Mesendoderm (in vitro differentiated cells): ENCODE results near the gene AGBL1.
A peak's percentile ranks its signal among the peaks of the same experiment; 100 is the strongest.

Experiments
- DNase-seq: peaks from one replicate; pipeline ENCODE4 v3.0.0; 2013
- H2AK5ac ChIP-seq: 2 replicates; pipeline ENCODE4 v1.6.1; 2013; ENCODE audit warnings: low read length, inconsistent platforms
- H2BK120ac ChIP-seq: 2 replicates; pipeline ENCODE4 v1.6.1; 2013; ENCODE audit warnings: low read depth, mild to moderate bottlenecking, low read length, moderate library complexity, mixed read lengths
- H2BK15ac ChIP-seq: replicated peaks from 2 replicates; pipeline ENCODE4 v1.6.1; 2013; ENCODE audit warnings: low read depth, mild to moderate bottlenecking, moderate library complexity
- H2BK5ac ChIP-seq: 2 replicates; pipeline ENCODE4 v1.6.1; 2013; ENCODE audit warnings: low read length, inconsistent platforms
- H3K18ac ChIP-seq: 2 replicates; pipeline ENCODE4 v1.6.1; 2013; ENCODE audit warnings: mild to moderate bottlenecking, low read length, mixed read lengths
- H3K23ac ChIP-seq: one replicate; pipeline ENCODE4 v1.6.1; 2013; ENCODE audit warnings: low read length
- H3K27ac ChIP-seq: 2 replicates; pipeline ENCODE4 v1.5.1; 2013; ENCODE audit warnings: low read depth, mild to moderate bottlenecking, inconsistent platforms, low read length, moderate library complexity
- H3K27me3 ChIP-seq: 2 replicates; pipeline ENCODE4 v1.6.1; 2013; ENCODE audit warnings: low read length, control low read depth, mild to moderate bottlenecking, inconsistent platforms; ENCODE audit not compliant: insufficient read depth, poor library complexity
- H3K36me3 ChIP-seq: 2 replicates; pipeline ENCODE4 v1.6.1; 2013; ENCODE audit warnings: low read length, inconsistent platforms; ENCODE audit not compliant: control insufficient read depth, insufficient read depth
- H3K4ac ChIP-seq: one replicate; pipeline ENCODE4 v1.6.1; 2013; ENCODE audit warnings: low read depth, mild to moderate bottlenecking, low read length, moderate library complexity
- H3K4me1 ChIP-seq: 2 replicates; pipeline ENCODE4 v1.6.1; 2013; ENCODE audit warnings: low read depth, low read length, inconsistent platforms; ENCODE audit not compliant: control insufficient read depth
- H3K4me2 ChIP-seq: 2 replicates; pipeline ENCODE4 v1.6.1; 2013; ENCODE audit warnings: low read length
- H3K4me3 ChIP-seq: 2 replicates; pipeline ENCODE4 v1.5.1; 2013; ENCODE audit warnings: mild to moderate bottlenecking, low read length
- H3K56ac ChIP-seq: one replicate; pipeline ENCODE4 v1.6.1; 2013; ENCODE audit warnings: low read length
- H3K79me1 ChIP-seq: 2 replicates; pipeline ENCODE4 v1.6.1; 2013; ENCODE audit warnings: low read length, inconsistent platforms
- H3K79me2 ChIP-seq: 2 replicates; pipeline ENCODE4 v1.6.1; 2013; ENCODE audit warnings: mild to moderate bottlenecking, low read length; ENCODE audit not compliant: control insufficient read depth, insufficient read depth
- H3K9ac ChIP-seq: 2 replicates; pipeline ENCODE4 v1.6.1; 2013; ENCODE audit warnings: low read length, inconsistent platforms
- H4K5ac ChIP-seq: one replicate; pipeline ENCODE4 v1.6.1; 2013; ENCODE audit warnings: low read length
- H4K8ac ChIP-seq: one replicate; pipeline ENCODE4 v1.6.1; 2013; ENCODE audit warnings: low read depth, mild to moderate bottlenecking, control low read depth, low read length, moderate library complexity
- WGBS: extraction: QIAGEN DNeasy Blood & Tissue Kit; methylation state at CpG from one replicate; pipeline ENCODE4 v1.1.7; 2013; ENCODE audit warnings: low lambda C conversion rate, missing lambda C conversion rate; ENCODE audit not compliant: insufficient coverage; ENCODE audit errors: extremely low coverage; 5-methylcytosine and 5-hydroxymethylcytosine counted together

AGBL1 gene

DNA sequence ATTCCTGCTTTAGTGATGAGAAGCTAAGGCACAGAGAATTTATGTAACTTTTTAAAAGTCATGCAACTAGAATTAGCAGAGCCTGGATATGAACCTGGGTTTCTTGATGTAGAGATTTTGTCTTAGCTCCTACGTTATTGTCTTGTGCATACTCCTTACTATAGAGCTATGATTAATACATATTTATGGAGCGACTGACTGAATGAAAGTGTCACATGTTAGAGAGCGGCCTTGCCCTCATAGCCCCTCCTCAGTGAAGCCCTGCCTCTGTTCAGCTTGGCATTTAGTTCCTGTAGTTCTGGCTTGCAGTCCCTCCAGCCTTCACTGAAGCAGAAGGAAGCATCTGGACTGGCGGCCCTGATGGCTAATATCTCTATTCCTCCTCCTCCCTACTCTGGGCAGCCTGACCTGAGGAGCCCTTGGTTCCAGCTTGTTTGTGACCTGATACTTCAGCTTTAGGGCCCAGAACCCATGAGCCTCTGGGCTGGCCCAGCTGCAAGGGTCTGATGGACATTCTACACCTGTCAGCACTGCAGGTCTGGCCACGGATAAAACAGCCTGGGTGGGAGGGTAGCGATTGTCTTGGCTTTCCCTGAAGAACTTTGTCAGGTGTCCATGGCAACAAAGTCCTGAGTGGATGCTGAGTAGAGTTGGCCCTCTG, 13.4 kb upstream of the AGBL1 start:
- Histone ChIP-seq H2AK5ac (no peak overlapping the region), H3K36me3 (no peaks in the 10 kb centered on the region), H3K4me2 (no peak overlapping the region), H3K4me1 (no peaks in the 10 kb centered on the region), H3K27me3 (no peaks in the 10 kb centered on the region), H4K8ac (no peak overlapping the region), H2BK120ac (no peak overlapping the region), H2BK5ac (no peak overlapping the region), H3K56ac (no peak overlapping the region), H3K79me2 (no peaks in the 10 kb centered on the region), H3K27ac (no peak overlapping the region), H3K79me1 (no peaks in the 10 kb centered on the region), H3K9ac (no peak overlapping the region), H4K5ac (no peak overlapping the region), H3K23ac (no peak overlapping the region), H3K4me3 (no peak overlapping the region), H2BK15ac (no peak overlapping the region), H3K4ac (no peak overlapping the region), H3K18ac (no peak overlapping the region)
- no peak for DNase-seq
- no CpG with 5 or more reads among the region's 6 CpGs for WGBS

DNA sequence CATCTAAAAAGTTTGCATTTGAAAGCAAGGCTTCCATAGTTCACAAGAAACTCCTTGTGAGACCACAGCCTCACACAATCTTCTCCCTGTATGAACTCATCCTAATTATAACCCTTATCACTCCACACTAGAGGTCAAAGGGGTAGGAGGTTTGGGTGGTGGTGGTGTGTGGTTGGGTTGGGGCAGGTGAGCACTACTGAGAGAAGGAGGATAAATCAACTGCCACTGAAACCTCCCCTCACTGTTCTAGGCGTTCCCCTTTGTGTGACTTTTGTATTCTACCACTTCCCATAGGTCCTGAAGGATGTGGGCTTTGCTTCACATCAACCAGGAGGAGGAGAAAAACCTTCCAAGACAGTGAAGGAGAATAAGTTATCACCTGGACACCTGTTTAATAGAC, 6.4 kb upstream of the AGBL1 start:
- Histone ChIP-seq H3K27ac (no peak overlapping the region), H4K5ac (no peak overlapping the region), H3K4me2 (no peak overlapping the region), H3K23ac (no peak overlapping the region), H2BK120ac (no peak overlapping the region), H3K4me3 (no peak overlapping the region), H3K27me3 (no peaks in the 10 kb centered on the region), H3K18ac (no peak overlapping the region), H2BK15ac (no peak overlapping the region), H3K4ac (no peak overlapping the region), H3K4me1 (no peaks in the 10 kb centered on the region), H3K36me3 (no peaks in the 10 kb centered on the region), H3K56ac (no peak overlapping the region), H4K8ac (no peak overlapping the region), H3K79me2 (no peaks in the 10 kb centered on the region), H2AK5ac (no peak overlapping the region), H3K79me1 (no peaks in the 10 kb centered on the region), H2BK5ac (no peak overlapping the region), H3K9ac (no peak overlapping the region)
- no peak for DNase-seq
- no CpG with 5 or more reads among the region's 1 CpG for WGBS

DNA sequence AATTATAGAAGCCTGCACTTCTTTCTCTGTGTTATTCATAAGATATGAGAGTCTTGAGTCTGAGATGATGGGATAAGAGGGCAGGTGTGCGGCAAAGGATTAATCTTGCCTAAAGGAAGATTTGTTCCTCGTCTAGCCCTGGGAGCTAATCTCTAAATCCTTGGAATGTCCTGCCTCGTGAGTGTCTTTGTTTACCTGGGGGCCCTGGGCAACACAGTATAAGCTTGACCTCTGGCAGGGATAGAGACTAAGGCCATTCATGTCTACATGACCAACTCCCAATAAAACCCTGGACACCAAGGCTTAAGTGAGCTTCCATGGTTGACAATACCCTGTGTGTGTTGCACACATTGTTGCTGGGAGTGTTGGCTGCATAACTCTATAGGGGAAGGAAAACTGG, 3.2 kb upstream of the AGBL1 start:
- WGBS, result no CpG with 5 or more reads among the region's 3 CpGs
- Histone ChIP-seq H3K18ac (no peak overlapping the region), H3K23ac (no peak overlapping the region), H3K27me3 (no peaks in the 10 kb centered on the region), H3K79me1 (no peaks in the 10 kb centered on the region), H2BK15ac (no peak overlapping the region), H3K4me2 (no peak overlapping the region), H3K4me1 (no peaks in the 10 kb centered on the region), H3K27ac (no peak overlapping the region), H4K8ac (no peak overlapping the region), H4K5ac (no peak overlapping the region), H3K4me3 (no peak overlapping the region), H3K79me2 (no peaks in the 10 kb centered on the region), H3K56ac (no peak overlapping the region), H3K9ac (no peak overlapping the region), H2BK120ac (no peak overlapping the region), H3K36me3 (no peaks in the 10 kb centered on the region), H3K4ac (no peak overlapping the region), H2BK5ac (no peak overlapping the region), H2AK5ac (no peak overlapping the region)
- DNase-seq, result peak; percentile 60

DNA sequence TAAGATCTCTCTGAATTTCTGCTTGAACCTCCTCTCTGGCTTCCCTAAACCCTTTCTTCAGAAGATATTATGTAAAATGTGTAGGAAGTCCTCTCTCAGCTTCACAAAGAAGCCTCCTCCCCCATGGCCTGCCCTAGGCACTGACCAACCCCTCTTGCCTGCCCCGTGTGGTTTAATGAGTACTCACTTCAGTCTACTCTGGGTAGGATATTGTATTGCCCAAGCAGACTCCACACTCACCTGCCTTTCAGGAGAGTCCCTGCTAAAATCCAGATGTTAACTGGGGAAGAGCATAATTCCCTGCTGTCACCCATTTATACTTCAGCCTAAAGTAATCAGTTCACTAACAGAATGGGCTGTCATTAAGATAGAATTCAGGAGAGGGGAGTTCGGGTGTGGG, 2.6 kb upstream of the AGBL1 start:
- peak; percentile 57 for DNase-seq
- no peaks in the 10 kb centered on the region for H3K79me1 ChIP-seq

DNA sequence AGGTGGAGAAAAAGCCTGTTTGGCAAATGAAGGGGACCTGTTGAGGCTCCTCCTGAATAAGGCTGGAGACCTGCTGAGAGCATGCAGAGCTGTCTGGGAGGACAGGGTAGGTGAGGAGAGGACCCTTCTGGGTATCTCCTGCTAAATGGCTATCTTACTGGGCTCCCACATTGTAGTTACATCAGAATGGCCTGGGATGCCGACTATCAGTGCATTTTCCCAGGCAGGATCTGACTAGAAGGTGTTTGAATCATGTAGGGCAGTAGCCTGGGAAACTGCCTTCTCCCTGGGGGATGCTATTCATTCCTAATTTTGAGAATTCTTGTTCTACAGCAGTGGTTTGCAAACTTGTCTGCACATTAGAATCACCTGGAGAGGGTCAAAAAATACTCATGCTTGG, 631 bp downstream of the AGBL1 start:
- Histone ChIP-seq H3K9ac (no peak overlapping the region), H2BK5ac (no peak overlapping the region), H3K56ac (no peak overlapping the region), H3K4ac (no peak overlapping the region), H4K8ac (no peak overlapping the region), H3K23ac (no peak overlapping the region), H4K5ac (no peak overlapping the region), H3K27me3 (no peaks in the 10 kb centered on the region), H2BK15ac (no peak overlapping the region), H3K36me3 (no peaks in the 10 kb centered on the region), H3K4me3 (no peak overlapping the region), H3K79me2 (no peaks in the 10 kb centered on the region), H2AK5ac (no peak overlapping the region), H3K27ac (no peak overlapping the region), H3K18ac (no peak overlapping the region), H3K4me1 (no peaks in the 10 kb centered on the region), H3K4me2 (no peak overlapping the region), H3K79me1 (no peaks in the 10 kb centered on the region), H2BK120ac (no peak overlapping the region)
- no CpG with 5 or more reads among the region's 1 CpG for WGBS
- no peak for DNase-seq

More for the DNA sequence above, 2.6 kb upstream of the AGBL1 start:
- H3K4me2 ChIP-seq, result no peak overlapping the region
- H3K27ac ChIP-seq, result no peak overlapping the region
- no peaks in the 10 kb centered on the region for H3K79me2 ChIP-seq
- H2BK120ac ChIP-seq, result no peak overlapping the region
- WGBS, result no CpG with 5 or more reads among the region's 2 CpGs
- H3K4me3 ChIP-seq, result no peak overlapping the region
- H3K4ac ChIP-seq, result no peak overlapping the region
- no peak overlapping the region for H3K56ac ChIP-seq
- no peak overlapping the region for H4K8ac ChIP-seq
- no peaks in the 10 kb centered on the region for H3K4me1 ChIP-seq
- H4K5ac ChIP-seq, result no peak overlapping the region
- no peak overlapping the region for H2BK15ac ChIP-seq
- no peaks in the 10 kb centered on the region for H3K27me3 ChIP-seq
- H2AK5ac ChIP-seq, result no peak overlapping the region
- no peaks in the 10 kb centered on the region for H3K36me3 ChIP-seq
- H3K18ac ChIP-seq, result no peak overlapping the region
- H2BK5ac ChIP-seq, result no peak overlapping the region
- H3K23ac ChIP-seq, result no peak overlapping the region
- H3K9ac ChIP-seq, result no peak overlapping the region
